ENCODE measurements around the gene ARID1B.

DNA sequence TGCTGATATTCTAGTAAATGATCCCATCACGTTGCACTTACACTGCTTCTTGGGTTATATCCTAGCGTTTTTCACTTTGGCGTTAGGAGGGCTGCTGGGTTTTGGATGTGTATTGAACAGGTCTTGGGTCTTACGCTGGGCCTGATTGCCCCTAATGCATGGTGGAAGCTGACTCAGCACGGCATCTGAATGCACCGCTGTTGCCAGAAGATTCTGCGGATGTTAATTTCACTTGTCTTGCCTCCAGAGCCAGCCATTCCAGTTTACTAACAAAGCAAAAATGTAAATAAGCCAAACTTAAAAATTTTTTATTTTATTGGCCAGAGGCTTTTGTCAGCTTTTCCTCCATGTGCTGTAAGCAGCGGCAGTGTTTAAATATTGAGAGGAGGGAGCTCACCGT, 312.7 kb downstream of the ARID1B start:
- no peak for TF ChIP-seq CTCF (IDR thresholded peaks at IDR 0.05)
- no peak for TF ChIP-seq EZH2phosphoT487 (IDR thresholded peaks at IDR 0.05)

All from neural progenitor cell (in vitro differentiated cells).